ENCODE results near the gene IMMP2L.
"Not testable (repeated sequence)": the region's sequence is repeated elsewhere in the genome, so short reads cannot be mapped to it uniquely, and the experiment has no call there.

IMMP2L gene

GRCh38 chr7:110660637-110661036, 901.7 kb downstream of the IMMP2L start:
- not testable (repeated sequence) for DNase-seq

- no peak for DNase-seq
These were observed 912.0 kb downstream of the IMMP2L start for GRCh38 chr7:110650328-110650727.

GRCh38 chr7:110647266-110647665, 915.0 kb downstream of the IMMP2L start:
- DNase-seq: peak in 1 of 2 experiments; percentile 4

- no peak for DNase-seq
These were observed 915.5 kb downstream of the IMMP2L start for GRCh38 chr7:110646804-110647203.

- DNase-seq: no peak
These were observed 916.7 kb downstream of the IMMP2L start for GRCh38 chr7:110645616-110646015.

- no peak for DNase-seq
These were observed 917.2 kb downstream of the IMMP2L start for GRCh38 chr7:110645060-110645459.

GRCh38 chr7:110637252-110637651, 925.0 kb downstream of the IMMP2L start:
- no peak for DNase-seq

GRCh38 chr7:110633313-110633712, 929.0 kb downstream of the IMMP2L start:
- DNase-seq: no peak

GRCh38 chr7:110626414-110626813, 935.9 kb downstream of the IMMP2L start:
- DNase-seq: no peak

- no peak for DNase-seq
These were observed 937.0 kb downstream of the IMMP2L start for GRCh38 chr7:110625294-110625693.

- DNase-seq: no peak
These were observed 938.9 kb downstream of the IMMP2L start for GRCh38 chr7:110623436-110623835.

GRCh38 chr7:110621289-110621688, 941.0 kb downstream of the IMMP2L start:
- DNase-seq: no peak

- DNase-seq: no peak
These were observed 942.1 kb downstream of the IMMP2L start for GRCh38 chr7:110620110-110620735.
